Endothelial cell of umbilical vein (primary cell): ENCODE data around the gene MIS12. TPM values are rescaled to one million over a fixed set of nuclear protein-coding genes. Genes with fewer than 3 reads are reported as not detected.

ENCODE experiments used
- BruUV-seq: library from RNA; stranded (reverse); fragments of 400-500 nt; replicated peaks from 2 replicates; lab custom pipeline; 2021; lab: Mats Ljungman, UMichigan
- CTCF ChIA-PET: fragments of 300-600, 350-600 bp; sonication (Branson Sonifier 250); formaldehyde crosslinking; loops from one replicate; lab custom pipeline; 2021; ENCODE audit warnings: antibody characterized with exemption, inconsistent platforms; lab: Charles Lee
- POLR2A ChIA-PET: fragments of 300-600, 350-600 bp; sonication (Branson Sonifier 250); formaldehyde crosslinking; loops from one replicate; lab custom pipeline; 2021; ENCODE audit warnings: antibody characterized with exemption, inconsistent platforms; lab: Charles Lee
- DNase-seq: peaks from one replicate; pipeline ENCODE4 v3.0.0-alpha.2; 2011; ENCODE audit warnings: low read depth, low spot score
- FAIRE-seq: peaks from 2 replicates; lab custom pipeline; 2011; peaks lifted over from hg19 to GRCh38; lab: Jason Lieb, UNC
- H2AFZ ChIP-seq: 2 replicates; pipeline ENCODE4 v1.6.0; 2012; ENCODE audit warnings: low read depth, low read length, control low read depth, inconsistent platforms
- H3K27ac ChIP-seq: 2 replicates; pipeline ENCODE4 v1.5.1; 2011; ENCODE audit warnings: low read depth, mild to moderate bottlenecking, control low read depth, low read length, moderate library complexity; ENCODE audit not compliant: insufficient read depth
- H3K27me3 ChIP-seq, 2 experiments: 2 replicates each; pipeline versions ENCODE4 v1.6.0 to v1.6.1; 2011; ENCODE audit warnings: low read length in 2 of 2, mixed read lengths in 1 of 2; ENCODE audit not compliant: control insufficient read depth in 2 of 2, insufficient read depth in 2 of 2
- H3K36me3 ChIP-seq, 2 experiments: 2 replicates in 1 of 2; 3 replicates in 1 of 2; pipeline ENCODE4 v1.5.1; 2011; ENCODE audit warnings: low read length in 2 of 2, mild to moderate bottlenecking in 1 of 2, moderate library complexity in 1 of 2; ENCODE audit not compliant: control insufficient read depth in 2 of 2, insufficient read depth in 2 of 2; ENCODE audit errors: extremely low read depth in 1 of 2
- H3K4me1 ChIP-seq: 3 replicates; pipeline ENCODE4 v1.5.1; 2011; ENCODE audit warnings: mild to moderate bottlenecking, low read length; ENCODE audit not compliant: control insufficient read depth, insufficient read depth; ENCODE audit errors: extremely low read depth
- H3K4me2 ChIP-seq: 2 replicates; pipeline ENCODE4 v1.6.1; 2011; ENCODE audit warnings: low read length, control low read depth, mixed read lengths; ENCODE audit not compliant: insufficient read depth
- H3K4me3 ChIP-seq, 3 experiments: fragments of 200-600 bp in 1 of 3; sonication (generic), shearing (Covaris generic) in 1 of 3; replicated peaks in 1 of 3; 2 replicates each; pipeline ENCODE4 v1.5.1; 2011 to 2016; ENCODE audit warnings: control low read depth in 3 of 3, low read length in 3 of 3, mild to moderate bottlenecking in 2 of 3, inconsistent platforms in 1 of 3, low read depth in 1 of 3, moderate library complexity in 1 of 3; ENCODE audit not compliant: insufficient read depth in 1 of 3
- H3K79me2 ChIP-seq: 2 replicates; pipeline ENCODE4 v1.6.0; 2012; ENCODE audit warnings: low read length, inconsistent platforms; ENCODE audit not compliant: control insufficient read depth, insufficient read depth
- H3K9ac ChIP-seq: replicated peaks from 2 replicates; pipeline ENCODE3; 2011; ENCODE audit warnings: low read length, control low read depth; ENCODE audit not compliant: insufficient read depth; ENCODE audit errors: extremely low read depth
- H3K9me1 ChIP-seq: replicated peaks from 3 replicates; pipeline ENCODE4 v1.6.0; 2011; ENCODE audit warnings: mild to moderate bottlenecking, low read length; ENCODE audit not compliant: control insufficient read depth, insufficient read depth; ENCODE audit errors: extremely low read depth
- H3K9me3 ChIP-seq: replicated peaks from 2 replicates; pipeline ENCODE4 v1.5.1; 2012; ENCODE audit warnings: low read length, inconsistent platforms; ENCODE audit not compliant: control insufficient read depth, insufficient read depth
- H4K20me1 ChIP-seq: replicated peaks from 2 replicates; pipeline ENCODE3; 2011; ENCODE audit warnings: mild to moderate bottlenecking, low read length; ENCODE audit not compliant: control insufficient read depth, insufficient read depth; ENCODE audit errors: extremely low read depth
- CTCF ChIP-seq, 2 donors: IDR thresholded peaks; 1 replicate in 1 of 2; 2 replicates in 1 of 2; pipeline ENCODE4 v1.5.1; 2011; ENCODE audit warnings: low read length in 2 of 2, mild to moderate bottlenecking in 2 of 2, moderate library complexity in 2 of 2, control low read depth in 1 of 2, inconsistent platforms in 1 of 2, low read depth in 1 of 2; ENCODE audit not compliant: insufficient read depth in 1 of 2; ENCODE audit errors: extremely low read depth in 1 of 2
- EZH2 ChIP-seq: IDR thresholded peaks from 2 replicates; pipeline ENCODE4 v1.6.1; 2012; ENCODE audit warnings: borderline replicate concordance, low read depth, mild to moderate bottlenecking, moderate library complexity, low read length, inconsistent platforms; ENCODE audit not compliant: severe bottlenecking
- FOS ChIP-seq: IDR thresholded peaks from 2 replicates; pipeline ENCODE4 v1.6.1; 2011; ENCODE audit warnings: mild to moderate bottlenecking, low read length, moderate library complexity, borderline replicate concordance; ENCODE audit not compliant: insufficient read depth
- GATA2 ChIP-seq: IDR thresholded peaks from 2 replicates; pipeline ENCODE4 v1.7.0; 2011; ENCODE audit warnings: low read depth, mild to moderate bottlenecking, moderate library complexity, mixed read lengths, low read length; ENCODE audit not compliant: insufficient read length, insufficient read depth
- JUN ChIP-seq: IDR thresholded peaks from 2 replicates; pipeline ENCODE4 v1.6.1; 2011; ENCODE audit warnings: borderline replicate concordance, low read depth; ENCODE audit not compliant: insufficient read length, insufficient read depth
- MAX ChIP-seq: IDR thresholded peaks from 2 replicates; pipeline ENCODE4 v1.6.1; 2011; ENCODE audit not compliant: insufficient read depth, insufficient read length
- MYC ChIP-seq: IDR thresholded peaks from one replicate; pipeline ENCODE4 v1.6.1; 2011; ENCODE audit warnings: mild to moderate bottlenecking, low read depth, low read length
- POLR2A ChIP-seq: IDR thresholded peaks from 2 replicates; pipeline ENCODE4 v1.6.1; 2012; ENCODE audit warnings: low read depth, mild to moderate bottlenecking, control low read depth, low read length
- POLR2AphosphoS5 ChIP-seq: IDR thresholded peaks from 2 replicates; pipeline ENCODE4 v1.6.1; 2012; ENCODE audit warnings: low read depth, mild to moderate bottlenecking, control low read depth, low read length, moderate library complexity; ENCODE audit not compliant: insufficient read depth
- dilution Hi-C: fragments of 300-500 bp; cut with MboI; formaldehyde crosslinking; loops from one replicate; pipeline ENCODE4 v1.15.0; 2019; ENCODE audit warnings: low sequenced_read_pairs; ENCODE audit not compliant: extremely low pct_ligation_motif_present
- intact Hi-C: fragments of 100-400 bp; cut with micrococcal nuclease; formaldehyde crosslinking; loops from one replicate; pipeline ENCODE4 v1.10.0; 2022
- polyA plus RNA-seq, 4 experiments: library from polyadenylated mRNA; depleted of rRNA in 3 of 4; stranded (reverse) in 3 of 4; unstranded in 1 of 4; fragments of >200 nt; gene quantifications; 2 replicates each; pipeline versions ENCODE4 v1.2.1 to v1.2.3, GENCODE V29; 2011 to 2012; ENCODE audit warnings: missing spikeins in 1 of 4
- total RNA-seq: library from RNA; stranded (reverse); gene quantifications from 2 replicates; pipeline ENCODE4 v1.2.3, GENCODE V29; 2021

Gene MIS12
- total and polyA plus RNA-seq, 2 donors (not counting 3 experiments of a cell fraction or from before 2014, with no cell fraction given) = 8.3 to 20.1 TPM

- Histone ChIP-seq H3K9me3 (no peaks in the 10 kb centered on the region), H3K9me1 (no peaks in the 10 kb centered on the region), H3K36me3 (peaks cover 12 to 17% of the 10 kb centered on the region in 2 experiments), H3K27me3 (no peaks in the 10 kb centered on the region), H3K79me2 (peaks cover 28% of the 10 kb centered on the region), H3K27ac (peak within 1 kb of the TSS; percentile 47), H3K4me3 (peak within 1 kb of the TSS; percentile 64 to 94 (median 68)), H4K20me1 (no peaks in the 10 kb centered on the region), H3K4me1 (peaks cover 17% of the 10 kb centered on the region), H2AFZ (peak within 1 kb of the TSS; percentile 73), H3K4me2 (peak within 1 kb of the TSS; percentile 97), H3K9ac (peak within 1 kb of the TSS; percentile 64)
- TF ChIP-seq POLR2A (peak; percentile 91), EZH2 (no peak), FOS (peak; percentile 2), GATA2 (no peak), CTCF (IDR thresholded peaks at IDR 0.05; ENCODE audit: extremely low read depth in 1 of 2, insufficient read depth in 1 of 2, low read depth in 1 of 2, low read length in 2 of 2) (peak; percentile 99), JUN (no peak), MYC (peak; percentile 93), POLR2AphosphoS5 (peak; percentile 98), MAX (peak; percentile 61)
- ChIA-PET POLR2A (interaction anchor here (0.6 to 1.4 kb wide), 4 partner anchors 20 to 247 kb away, joined by 3 to 9 read pairs (median 4); partner anchors contain the start of genes NUP88 and ZNF594), CTCF (interaction anchor here (0.6 to 3.3 kb wide), 51 partner anchors 9 to 1188 kb away, joined by 3 to 43 read pairs (median 4); partner anchors contain the start of genes DERL2, DHX33, MIS12 and NUP88)
- dilution Hi-C loops (no loop called here), intact Hi-C loops (loop anchor here (1.0 to 2.0 kb wide), 4 partner anchors 20 to 242 kb away; partner anchors contain the start of genes DHX33 and NUP88)
- TSS peak; percentile 55 for BruUV-seq
- FAIRE-seq = peak; percentile 98
- DNase-seq = peak; percentile 96
Measured at GRCh38 chr17:5438716-5439445, 47.5 kb upstream of the MIS12 start, which contains the start of gene C1QBP. Gene C1QBP (minus strand): TSS chr17:5439155. CDS start chr17:5439073, 82 bp downstream.
